Kidney capillary endothelial cell (primary cell): Measurements from ENCODE around the gene SDS.

Experiments used
- DNase-seq: peaks from one replicate; pipeline ENCODE4 v3.0.0-alpha.2; 2018; ENCODE audit warnings: low spot score

SDS gene

GRCh38 chr12:113398346-113399290 is 5.1 kb downstream of the SDS start:
- DNase-seq = no peak

GRCh38 chr12:113397497-113398197 is 6.0 kb downstream of the SDS start:
- no peak for DNase-seq

DNA sequence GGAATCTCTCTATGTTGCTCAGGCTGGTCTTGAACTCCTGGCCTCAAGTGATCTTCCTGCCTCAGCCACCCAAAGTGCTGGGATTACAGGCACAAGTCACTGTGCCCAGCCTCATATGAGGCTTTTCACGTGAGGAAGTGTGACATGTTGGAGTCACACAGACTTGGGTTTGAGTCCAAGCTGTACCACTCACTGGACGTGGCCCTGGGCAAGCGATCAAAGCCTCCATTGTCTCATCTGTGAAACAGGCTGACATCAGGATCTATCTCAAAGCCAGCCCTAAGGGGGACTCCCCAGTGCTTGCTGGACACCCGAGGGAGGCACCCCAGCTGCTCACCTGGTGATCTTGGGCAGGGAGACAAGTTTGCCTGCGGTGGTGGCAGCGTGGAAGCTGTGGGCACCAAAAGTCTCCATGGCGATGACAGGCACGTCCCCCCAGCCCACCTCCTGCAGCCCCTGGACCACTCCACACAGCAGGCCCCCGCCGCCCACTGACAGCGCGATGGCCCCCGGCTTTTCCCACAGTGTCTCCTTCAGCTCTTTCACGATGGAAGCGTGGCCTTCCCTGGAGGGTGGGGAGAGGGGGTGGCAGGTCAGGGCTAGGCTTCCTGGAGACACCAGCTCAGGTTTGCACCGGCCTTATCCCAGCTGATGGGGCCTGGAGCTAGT is 6.7 kb downstream of the SDS start:
- DNase-seq = no peak

DNA sequence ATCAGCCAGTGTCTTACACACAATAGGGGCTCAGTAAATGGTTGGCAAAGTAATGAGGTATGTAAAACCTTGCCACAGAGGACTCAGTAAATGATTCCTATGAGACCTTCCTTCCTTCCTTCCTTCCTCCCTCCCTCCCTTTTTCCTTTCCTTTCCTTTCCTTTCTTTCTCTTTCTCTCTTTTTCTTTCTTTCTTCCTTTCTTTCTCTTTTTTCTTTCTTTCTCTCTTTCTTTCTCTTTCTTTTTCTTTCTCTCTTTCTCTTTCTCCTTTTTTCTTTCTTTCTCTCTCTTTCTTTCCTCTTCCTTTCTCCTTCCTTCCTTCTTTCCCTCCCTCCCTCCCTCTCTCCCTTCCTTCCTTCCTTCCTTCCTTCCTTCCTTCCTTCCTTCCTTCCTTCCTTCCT is 7.5 kb downstream of the SDS start:
- no peak for DNase-seq

DNA sequence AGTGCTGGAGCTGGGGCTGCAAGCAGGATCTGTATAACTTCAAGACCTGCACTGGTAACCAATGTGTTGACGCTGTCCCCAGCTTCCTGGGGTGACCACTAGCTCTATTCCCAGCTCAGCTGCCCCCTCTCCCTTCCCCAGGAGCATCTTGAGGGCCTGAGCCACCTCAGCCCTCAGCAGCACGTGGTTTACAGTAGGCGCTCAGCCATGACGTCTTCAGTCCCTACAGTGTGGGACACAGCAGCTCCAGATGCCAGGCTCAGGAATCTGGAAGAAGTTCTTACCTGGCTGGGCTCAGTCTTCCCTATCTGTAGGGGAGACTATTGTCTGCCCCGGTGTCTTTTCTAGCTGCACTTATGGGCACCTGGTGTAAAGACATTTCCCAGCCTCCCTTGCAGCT is 8.6 kb downstream of the SDS start:
- no peak for DNase-seq

DNA sequence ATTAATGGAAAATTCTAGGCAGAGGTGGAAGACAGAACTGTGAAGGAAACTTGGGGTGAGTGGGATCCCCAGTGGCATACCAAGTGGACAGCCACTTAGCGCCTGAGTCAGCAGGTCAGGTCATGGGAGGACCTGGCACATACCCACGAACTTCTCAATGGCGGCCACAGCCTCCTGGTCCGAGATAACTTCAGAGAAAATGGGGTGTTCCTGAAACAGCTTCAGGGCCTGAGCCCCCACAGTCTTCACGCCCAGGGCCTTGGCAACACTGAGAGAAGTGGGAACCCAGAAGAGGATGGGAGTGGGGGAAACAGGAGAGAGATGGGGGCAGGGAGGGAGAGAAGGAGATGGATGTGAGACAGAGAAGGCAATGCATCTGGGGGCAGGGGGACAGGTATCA is 9.9 kb downstream of the SDS start:
- DNase-seq = no peak

DNA sequence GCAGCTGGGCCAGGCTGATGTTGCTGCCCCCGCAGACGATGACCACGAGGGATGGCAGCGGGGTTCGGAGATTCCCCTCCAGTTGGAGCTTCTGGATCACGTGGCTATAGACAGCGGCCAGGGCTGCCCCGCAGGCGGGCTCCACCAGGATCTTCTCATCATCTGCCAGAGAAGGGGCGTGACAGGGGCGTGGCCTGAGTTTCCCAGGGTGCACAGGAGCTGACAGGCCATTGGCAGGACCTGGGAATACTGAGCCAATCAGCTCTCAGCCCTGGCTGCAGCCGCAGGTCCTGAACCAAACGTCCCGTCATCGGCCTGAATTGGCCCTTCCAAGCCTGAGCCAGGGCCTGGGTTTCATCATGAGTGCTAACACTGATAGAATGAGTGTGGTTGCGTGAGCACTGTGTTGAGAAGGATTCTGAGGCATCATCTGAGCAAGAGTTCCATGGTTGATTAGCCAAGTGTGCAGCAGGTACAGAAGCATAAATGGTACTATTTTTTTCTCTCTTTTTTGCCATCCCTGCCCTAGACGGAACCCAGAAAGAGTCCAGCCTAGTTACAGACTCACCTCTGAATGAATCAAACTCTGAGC is 10.6 kb downstream of the SDS start:
- DNase-seq = no peak

DNA sequence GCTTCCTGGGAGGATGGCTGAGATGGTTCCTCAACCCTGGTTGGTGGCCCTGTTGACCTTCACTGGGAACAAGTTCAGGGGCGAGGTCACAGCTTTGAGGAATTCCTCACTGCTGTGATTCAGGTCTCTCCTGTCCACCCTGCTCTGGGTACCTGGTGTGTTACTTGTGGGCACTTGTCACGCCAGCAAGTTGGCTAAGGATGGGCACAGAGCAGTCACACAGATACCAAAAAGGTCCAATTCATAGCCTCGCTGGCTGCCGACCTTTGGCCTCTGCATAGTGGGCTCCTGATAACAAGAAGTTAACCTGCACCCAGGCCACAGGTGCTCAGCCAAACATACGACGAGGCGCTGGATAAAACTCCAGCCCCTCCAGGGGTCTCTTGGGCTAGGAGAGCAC is 11.2 kb downstream of the SDS start:
- no peak for DNase-seq

DNA sequence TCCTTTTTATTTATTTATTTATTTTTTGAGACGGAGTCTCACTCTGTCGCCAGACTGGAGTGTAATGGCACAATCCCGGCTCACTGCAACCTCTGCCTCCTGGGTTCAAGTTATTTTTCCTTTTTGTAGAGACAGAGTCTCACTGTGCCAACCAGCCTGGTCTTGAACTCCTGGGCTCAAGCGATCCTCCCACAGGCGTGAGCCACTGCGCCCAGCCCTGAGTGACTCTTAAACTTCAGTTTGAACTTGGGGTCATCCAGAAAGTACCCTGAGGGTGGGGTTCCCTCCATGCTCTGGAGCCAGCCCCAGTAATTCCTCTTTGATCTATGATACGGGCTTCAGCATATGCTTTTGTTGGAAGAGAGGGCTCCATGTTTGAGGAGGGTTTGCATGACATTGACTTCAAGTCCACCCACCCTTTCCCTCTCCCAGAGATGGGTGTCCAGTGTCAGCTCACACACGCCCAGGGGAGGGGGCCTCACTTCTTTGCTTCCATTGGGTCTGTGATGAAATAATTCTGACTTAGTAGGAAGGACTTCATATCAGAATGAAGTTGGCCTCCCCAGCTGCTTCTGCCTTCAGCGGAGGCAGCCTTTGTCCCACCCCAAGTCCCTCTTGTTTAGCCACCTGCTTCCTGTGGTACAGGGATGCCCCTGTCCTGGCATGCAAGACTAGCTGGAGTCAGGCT is 11.9 kb downstream of the SDS start:
- DNase-seq = no peak

- no peak for DNase-seq
Observed at GRCh38 chr12:113391145-113391544, 12.5 kb downstream of the SDS start.

GRCh38 chr12:113390064-113391043 is 13.3 kb downstream of the SDS start:
- DNase-seq = no peak

DNA sequence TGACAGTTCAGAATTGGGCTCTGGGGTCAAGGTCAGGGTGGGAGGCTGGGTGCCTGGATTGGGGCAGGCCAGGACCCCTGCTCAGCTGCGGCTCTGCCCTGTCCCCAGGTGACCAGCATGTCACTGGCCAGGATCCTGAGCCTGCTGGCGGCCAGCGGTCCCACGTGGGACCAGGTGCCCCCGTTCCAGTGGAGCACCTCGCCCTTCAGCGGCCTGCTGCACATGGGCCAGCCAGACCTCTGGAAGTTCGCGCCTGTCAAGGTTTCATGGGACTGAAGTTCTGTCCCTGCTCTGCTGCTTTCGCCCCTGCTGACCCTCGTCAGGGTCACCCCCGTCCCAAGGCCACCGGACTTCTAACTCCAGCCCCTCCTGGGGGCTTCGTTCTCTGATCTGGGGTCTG is 15.3 kb downstream of the SDS start:
- no peak for DNase-seq

DNA sequence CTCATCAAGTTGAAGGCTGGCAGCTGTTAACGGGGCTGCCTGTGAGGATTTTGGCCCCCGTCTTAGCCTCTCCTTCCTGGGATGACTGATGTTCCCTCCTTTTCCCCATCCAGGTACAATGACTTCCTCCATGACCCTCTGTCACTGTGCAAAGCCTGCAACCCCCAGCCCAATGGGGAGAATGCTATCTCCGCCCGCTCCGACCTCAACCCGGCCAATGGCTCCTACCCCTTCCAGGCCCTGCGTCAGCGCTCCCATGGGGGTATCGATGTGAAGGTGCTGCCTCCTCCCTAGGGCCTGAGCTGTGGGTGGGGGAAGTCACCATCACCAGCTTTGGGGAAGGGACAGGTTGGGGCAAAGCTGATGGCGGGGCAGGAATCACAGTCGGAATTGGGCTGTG is 16.1 kb downstream of the SDS start:
- no peak for DNase-seq

DNA sequence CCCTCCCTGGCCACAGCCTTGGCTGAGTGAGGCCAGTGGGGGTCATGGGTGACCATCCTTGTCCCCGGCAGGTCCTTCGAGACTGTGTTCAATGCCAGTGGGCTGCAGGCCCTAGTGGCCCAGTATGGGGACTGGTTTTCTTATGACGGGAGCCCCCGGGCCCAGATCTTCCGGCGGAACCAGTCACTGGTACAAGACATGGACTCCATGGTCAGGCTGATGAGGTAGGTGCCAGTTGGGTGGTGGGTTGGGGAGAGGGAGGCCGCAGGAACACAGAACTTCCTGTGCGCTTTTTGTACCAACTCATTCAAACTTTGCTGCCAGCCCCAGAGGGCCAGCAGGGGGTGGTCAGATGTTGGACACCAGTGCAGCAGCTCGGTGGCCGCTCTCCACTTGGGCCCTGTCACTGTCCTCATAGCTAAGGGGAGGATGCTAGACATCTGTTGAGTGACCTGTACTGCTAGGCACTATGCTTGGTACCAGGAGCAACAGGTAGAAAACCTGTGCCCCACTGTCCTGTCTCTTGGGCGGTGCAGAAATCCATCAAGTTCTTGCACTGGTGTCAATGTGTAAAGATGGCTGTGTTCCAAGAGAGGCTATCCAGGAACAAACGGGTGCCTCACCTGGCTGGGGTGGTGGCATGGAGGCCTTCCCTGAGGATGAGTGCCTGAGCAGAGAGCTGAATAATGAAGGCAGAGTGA is 16.7 kb downstream of the SDS start:
- no peak for DNase-seq

DNA sequence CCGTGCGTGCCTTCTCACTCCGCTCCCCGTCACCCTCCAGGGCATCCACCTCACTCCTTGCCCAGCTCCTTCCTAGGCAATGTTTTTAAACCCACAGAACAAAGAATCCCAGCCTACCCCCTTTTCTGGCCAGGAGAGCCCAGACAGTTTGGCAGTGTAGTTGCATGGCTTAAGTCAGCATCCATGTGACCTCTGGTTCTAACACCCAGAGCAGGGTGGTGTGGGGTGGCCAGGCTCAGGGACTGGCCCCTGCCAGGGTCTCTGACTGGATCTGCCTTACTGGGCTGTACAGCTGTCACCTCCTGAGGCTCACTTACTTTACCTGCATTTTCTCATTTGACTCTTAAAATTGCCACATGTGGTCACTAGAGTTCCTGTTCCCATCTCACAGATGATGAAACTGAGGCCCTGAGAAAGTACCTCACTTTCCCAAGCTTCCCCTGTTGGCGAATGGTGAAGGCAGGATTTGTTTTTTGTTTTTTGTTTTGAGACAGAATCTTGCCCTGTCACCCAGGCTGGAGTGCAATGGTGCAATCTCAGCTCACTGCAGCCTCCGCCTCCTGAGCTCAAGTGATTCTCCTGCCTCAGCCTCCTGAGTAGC is 18.3 kb downstream of the SDS start:
- DNase-seq = no peak

- DNase-seq = no peak
Observed at GRCh38 chr12:113384778-113385177, 18.9 kb downstream of the SDS start.

- DNase-seq = no peak
Observed at GRCh38 chr12:113382206-113382605, 21.5 kb downstream of the SDS start.

- no peak for DNase-seq
Observed at GRCh38 chr12:113381220-113381619, 22.5 kb downstream of the SDS start.

- DNase-seq = no peak
Observed at GRCh38 chr12:113378291-113378690, 25.4 kb downstream of the SDS start.
